GM12875 (cell line): ENCODE measurements around the gene STK11.
A peak's percentile ranks its signal among the peaks of the same experiment; 100 is the strongest.

Experiments
- H3K4me3 ChIP-seq: one replicate; pipeline ENCODE4 v1.5.1; 2011; ENCODE audit warnings: low read depth, low read length, control low read depth
- CTCF ChIP-seq: IDR thresholded peaks from 2 replicates; pipeline ENCODE4 v1.5.1; 2011; ENCODE audit warnings: low read depth, mild to moderate bottlenecking, control low read depth, inconsistent platforms, low read length, moderate library complexity, borderline replicate concordance; ENCODE audit not compliant: insufficient read depth

STK11 gene

GRCh38 chr19:1239796-1240737, 34.5 kb downstream of the STK11 start:
- H3K4me3 ChIP-seq = no peak overlapping the region
- TF ChIP-seq CTCF = peak; percentile 97

GRCh38 chr19:1240925-1241324, 35.3 kb downstream of the STK11 start:
- H3K4me3 ChIP-seq = no peak overlapping the region
- no peak for TF ChIP-seq CTCF

- H3K4me3 ChIP-seq = peak within 1 kb of the TSS; percentile 80
- TF ChIP-seq CTCF = no peak
Measured at GRCh38 chr19:1241417-1242095, 36.0 kb downstream of the STK11 start, which contains the start of gene ATP5F1D. Gene ATP5F1D (plus strand): TSS chr19:1241751. CDS start chr19:1241851, 100 bp downstream.

- TF ChIP-seq CTCF = peak; percentile 96
- no peak overlapping the region for H3K4me3 ChIP-seq
Measured at GRCh38 chr19:1243768-1244692, 38.5 kb downstream of the STK11 start.

GRCh38 chr19:1244693-1245451, 39.3 kb downstream of the STK11 start:
- TF ChIP-seq CTCF = no peak
- H3K4me3 ChIP-seq = no peak overlapping the region
